HCT116 (cell line): ENCODE results near the gene SAPCD2.

ENCODE experiments used
- CEBPB ChIP-seq: IDR thresholded peaks from 2 replicates; pipeline ENCODE4 v1.6.1; 2012; ENCODE audit warnings: low read depth
- CTCF ChIP-seq, 3 experiments: fragments of 200-600 bp in 1 of 3; sonication (generic) in 1 of 3; IDR thresholded peaks in 2 of 3; conservative IDR thresholded peaks in 1 of 3; 2 replicates each; pipeline ENCODE4 v1.5.1; 2012 to 2017; ENCODE audit warnings: low read depth in 2 of 3, low read length in 2 of 3, antibody characterized with exemption in 1 of 3, borderline replicate concordance in 1 of 3, control low read depth in 1 of 3, mild to moderate bottlenecking in 1 of 3, mixed read lengths in 1 of 3, mixed run types in 1 of 3, moderate library complexity in 1 of 3; ENCODE audit not compliant: insufficient read depth in 1 of 3
- EZH2phosphoT487 ChIP-seq: fragments of 200-600 bp; IDR thresholded peaks from 2 replicates; pipeline ENCODE4 v1.6.1; 2018; ENCODE audit warnings: antibody characterized with exemption, borderline replicate concordance
- JUND ChIP-seq: IDR thresholded peaks from 2 replicates; pipeline ENCODE4 v1.6.1; 2012
- POLR2A ChIP-seq: IDR thresholded peaks from 2 replicates; pipeline ENCODE4 v1.7.0; 2011; ENCODE audit warnings: borderline replicate concordance; ENCODE audit not compliant: insufficient read depth, insufficient read length; ENCODE audit errors: extremely low read depth
- POLR2AphosphoS5 ChIP-seq: IDR thresholded peaks from 2 replicates; pipeline ENCODE4 v1.6.1; 2011; ENCODE audit warnings: mild to moderate bottlenecking, low read depth, low read length, moderate library complexity
- RAD21 ChIP-seq: IDR thresholded peaks from 2 replicates; pipeline ENCODE4 v1.6.1; 2012; ENCODE audit warnings: low read depth, mild to moderate bottlenecking
- REST ChIP-seq: IDR thresholded peaks from 2 replicates; pipeline ENCODE4 v1.6.1; 2012; ENCODE audit warnings: low read depth
- SP1 ChIP-seq: IDR thresholded peaks from 2 replicates; pipeline ENCODE4 v1.6.1; 2012; ENCODE audit warnings: low read depth
- ZFX ChIP-seq: fragments of 450-650 bp; IDR thresholded peaks from 2 replicates; pipeline ENCODE4 v1.6.1; 2017
- ZNF274 ChIP-seq: fragments of 200-500 bp; sonication (Bioruptor generic); IDR thresholded peaks from 2 replicates; pipeline ENCODE4 v1.6.1; 2014; ENCODE audit warnings: mild to moderate bottlenecking, low read depth, low read length, inconsistent platforms

DNA sequence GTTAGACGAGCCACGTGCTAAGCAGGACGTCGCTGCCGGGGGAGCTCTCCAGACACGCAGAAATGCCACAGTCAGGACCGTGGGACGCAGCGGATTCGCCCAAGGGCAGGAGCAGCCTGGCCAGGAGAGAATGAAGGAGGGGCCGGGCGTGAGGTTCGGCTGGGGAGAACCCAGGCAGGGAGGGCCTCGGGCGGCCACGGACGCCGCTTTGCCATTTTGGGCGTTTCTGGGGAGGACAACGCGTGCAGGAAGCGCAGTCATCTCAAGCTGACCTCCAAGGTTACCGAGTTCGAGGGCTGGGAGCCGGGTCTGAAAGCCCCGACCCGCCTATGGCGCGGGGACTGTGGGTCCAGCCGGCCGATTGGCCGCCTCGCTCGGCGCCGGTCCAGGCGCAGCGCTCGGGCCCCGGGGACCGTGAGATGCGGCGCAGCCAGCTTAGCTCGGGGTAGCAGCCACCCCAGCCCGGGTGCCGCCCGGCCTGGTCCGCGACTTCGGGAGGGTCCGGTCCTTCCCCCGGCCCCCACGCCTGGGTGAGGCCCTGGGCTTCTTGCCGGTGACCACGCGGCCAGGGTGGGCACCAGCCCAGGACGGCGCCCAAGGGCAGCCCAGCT, 15.7 kb upstream of the SAPCD2 start:
- TF ChIP-seq SP1 (no peak), EZH2phosphoT487 (no peak), POLR2A (no peak), ZNF274 (no peak), CTCF (IDR thresholded peaks at IDR 0.05 in 2 of 3, conservative IDR thresholded peaks at IDR 0.05 in 1 of 3; ENCODE audit: borderline replicate concordance in 1 of 3, insufficient read depth in 1 of 3, low read depth in 2 of 3, low read length in 2 of 3) (no peak), POLR2AphosphoS5 (no peak), ZFX (peak; percentile 86), RAD21 (no peak), JUND (no peak), CEBPB (no peak), REST (no peak)
